GM12865 (cell line): ENCODE results near the gene UGT1A5.

Experiments used
- DNase-seq: peaks from one replicate; pipeline ENCODE4 v3.0.0; 2010; ENCODE audit warnings: low read depth
- H3K4me3 ChIP-seq: 2 replicates; pipeline ENCODE4 v1.5.1; 2011; ENCODE audit warnings: mild to moderate bottlenecking, low read depth, low read length, control low read depth
- TF ChIP-seq, protein P1 (sequence below): IDR thresholded peaks from 2 replicates; pipeline ENCODE4 v1.5.1; 2011; ENCODE audit warnings: low read length, control low read depth, low read depth, inconsistent platforms; ENCODE audit not compliant: insufficient read depth; ENCODE audit errors: missing control alignments

The UGT1A5 gene

DNA sequence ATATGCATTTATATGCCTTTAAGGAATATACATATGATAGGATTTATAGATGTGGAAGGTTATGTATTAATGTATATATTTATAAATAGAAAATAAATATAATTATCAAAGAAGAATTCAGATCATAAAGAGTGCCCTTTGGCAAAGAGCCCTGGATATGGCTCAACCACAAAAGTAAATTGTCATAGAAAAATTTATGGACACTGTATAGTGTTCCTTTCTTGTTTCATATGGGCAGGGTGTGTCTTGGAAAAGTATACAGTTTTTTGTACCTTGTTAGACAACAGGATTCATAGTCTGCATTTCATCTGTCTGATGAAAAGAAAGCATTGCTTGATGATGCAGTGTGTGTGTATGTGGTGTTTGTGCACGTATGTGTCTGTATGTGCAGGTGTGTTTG, 28.1 kb upstream of the UGT1A5 start:
- DNase-seq: no peak
- TF ChIP-seq, protein P1, sequence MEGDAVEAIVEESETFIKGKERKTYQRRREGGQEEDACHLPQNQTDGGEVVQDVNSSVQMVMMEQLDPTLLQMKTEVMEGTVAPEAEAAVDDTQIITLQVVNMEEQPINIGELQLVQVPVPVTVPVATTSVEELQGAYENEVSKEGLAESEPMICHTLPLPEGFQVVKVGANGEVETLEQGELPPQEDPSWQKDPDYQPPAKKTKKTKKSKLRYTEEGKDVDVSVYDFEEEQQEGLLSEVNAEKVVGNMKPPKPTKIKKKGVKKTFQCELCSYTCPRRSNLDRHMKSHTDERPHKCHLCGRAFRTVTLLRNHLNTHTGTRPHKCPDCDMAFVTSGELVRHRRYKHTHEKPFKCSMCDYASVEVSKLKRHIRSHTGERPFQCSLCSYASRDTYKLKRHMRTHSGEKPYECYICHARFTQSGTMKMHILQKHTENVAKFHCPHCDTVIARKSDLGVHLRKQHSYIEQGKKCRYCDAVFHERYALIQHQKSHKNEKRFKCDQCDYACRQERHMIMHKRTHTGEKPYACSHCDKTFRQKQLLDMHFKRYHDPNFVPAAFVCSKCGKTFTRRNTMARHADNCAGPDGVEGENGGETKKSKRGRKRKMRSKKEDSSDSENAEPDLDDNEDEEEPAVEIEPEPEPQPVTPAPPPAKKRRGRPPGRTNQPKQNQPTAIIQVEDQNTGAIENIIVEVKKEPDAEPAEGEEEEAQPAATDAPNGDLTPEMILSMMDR: no peak
- H3K4me3 ChIP-seq: no peak overlapping the region

DNA sequence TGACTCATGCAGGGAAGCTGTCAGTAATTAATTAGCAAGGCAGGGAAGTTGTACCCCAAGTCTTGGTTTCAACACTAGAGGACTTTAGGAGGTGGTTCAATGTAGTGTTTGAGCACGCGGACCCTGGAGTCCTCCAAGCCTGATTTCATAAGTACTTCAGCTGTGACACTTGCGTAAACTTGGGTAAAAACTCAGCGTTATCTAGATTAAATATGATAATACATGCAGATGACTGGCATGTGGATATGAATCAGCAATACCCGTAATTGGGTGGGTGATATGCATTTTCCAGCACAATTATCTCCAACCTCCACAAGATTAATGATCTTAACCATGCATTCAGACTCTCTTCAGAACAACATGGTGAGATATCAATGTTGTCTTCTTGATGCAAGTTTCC, 25.8 kb upstream of the UGT1A5 start:
- TF ChIP-seq, protein P1: no peak
- no peak for DNase-seq
- H3K4me3 ChIP-seq: no peak overlapping the region

DNA sequence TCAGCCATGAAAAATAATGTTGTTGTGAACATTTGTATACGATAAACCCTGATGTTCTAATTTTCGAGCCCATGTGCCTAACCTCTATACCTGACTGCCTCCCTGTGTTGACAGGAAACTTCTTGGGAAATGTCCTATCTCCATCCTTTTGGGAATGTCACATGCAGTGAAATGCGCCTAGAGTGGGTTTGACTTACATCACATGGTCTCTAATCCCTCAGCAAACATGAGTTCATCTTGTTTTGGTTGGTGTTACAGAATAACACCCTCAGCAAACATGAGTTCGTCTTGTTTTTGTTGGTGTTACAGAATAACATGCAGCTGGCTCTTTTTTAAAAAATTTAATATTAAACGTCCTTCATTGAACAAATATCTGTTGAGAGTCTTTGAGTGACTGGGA, 24.4 kb upstream of the UGT1A5 start:
- no peak for DNase-seq
- H3K4me3 ChIP-seq: no peak overlapping the region
- TF ChIP-seq, protein P1: no peak

DNA sequence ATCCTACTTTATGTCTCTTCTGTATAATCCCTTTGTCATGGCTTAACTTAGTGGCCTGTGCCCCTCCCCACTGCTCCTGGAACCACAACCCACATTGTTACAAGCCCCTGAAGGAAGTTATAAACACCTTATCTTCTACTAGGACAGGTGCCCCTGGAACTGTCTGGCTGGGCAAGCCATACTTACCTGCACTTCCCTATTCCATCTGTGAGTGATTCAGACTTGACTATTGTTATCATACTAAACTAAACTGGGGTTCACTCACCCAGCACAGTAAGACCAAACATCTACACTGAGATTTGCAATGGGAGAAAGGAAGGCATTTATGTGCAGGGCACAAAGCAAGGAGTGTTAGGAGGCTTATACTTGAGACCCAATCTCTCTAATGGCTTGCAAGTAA, 23.7 kb upstream of the UGT1A5 start:
- TF ChIP-seq, protein P1: no peak
- no peak for DNase-seq
- no peak overlapping the region for H3K4me3 ChIP-seq

DNA sequence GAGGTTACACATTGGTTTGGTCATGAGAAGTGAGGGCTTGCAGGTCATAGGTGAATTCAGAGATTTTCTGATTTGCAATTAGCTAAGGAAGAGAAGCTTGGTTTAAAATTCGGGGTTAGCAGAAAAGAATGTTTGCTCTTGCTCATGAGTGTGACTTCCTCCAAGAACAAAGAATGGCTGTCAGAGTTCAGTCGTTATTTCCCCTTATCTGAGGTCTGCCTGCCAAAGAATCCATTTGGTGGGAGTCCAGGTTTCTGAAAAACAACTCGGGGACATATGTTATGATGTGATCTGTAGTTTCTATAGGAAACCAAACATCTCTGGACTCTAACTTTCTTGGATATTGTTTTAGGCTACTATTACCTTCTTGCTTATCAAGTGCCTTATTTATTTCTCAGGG, 23.2 kb upstream of the UGT1A5 start:
- TF ChIP-seq, protein P1: no peak
- H3K4me3 ChIP-seq: no peak overlapping the region
- no peak for DNase-seq

DNA sequence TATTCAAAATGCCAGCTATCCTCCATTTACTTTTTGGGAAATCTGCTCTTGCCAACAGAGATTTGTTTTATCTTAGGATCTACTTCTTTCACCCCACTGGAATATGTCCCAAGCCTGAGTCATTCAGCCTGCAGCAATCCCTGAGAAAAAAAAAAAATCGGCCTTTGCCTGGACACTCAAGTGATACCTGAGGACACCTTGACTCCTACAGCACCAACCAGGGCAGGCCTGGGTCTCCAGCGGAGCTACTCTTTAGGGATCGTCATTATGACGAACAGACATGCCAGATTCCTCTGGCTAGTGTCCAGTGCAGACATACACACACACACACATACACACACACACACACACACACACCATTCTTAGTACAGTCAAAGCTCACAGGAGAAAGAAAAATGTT, 22.3 kb upstream of the UGT1A5 start:
- TF ChIP-seq, protein P1: no peak
- no peak overlapping the region for H3K4me3 ChIP-seq
- DNase-seq: no peak
